IgD-negative memory B cell (primary cell): ENCODE measurements around the gene PIGT. TPM values are rescaled to one million over a fixed set of nuclear protein-coding genes. Genes with fewer than 3 reads are reported as not detected.
"Not testable (repeated sequence)": the region's sequence is repeated elsewhere in the genome, so short reads cannot be mapped to it uniquely, and the experiment has no call there.

ENCODE experiments used
- H3K27ac Mint-ChIP-seq, 3 donors: one replicate each; pipeline ENCODE4 v1.8.0; 2020 to 2022; ENCODE audit warnings: mild to moderate bottlenecking in 3 of 3, mixed read lengths in 3 of 3, moderate library complexity in 1 of 3
- H3K27me3 Mint-ChIP-seq: one replicate; pipeline ENCODE4 v1.8.0; 2021; ENCODE audit warnings: mixed read lengths
- H3K36me3 Mint-ChIP-seq: one replicate; pipeline ENCODE4 v1.8.0; 2020; ENCODE audit warnings: mild to moderate bottlenecking, mixed read lengths
- H3K4me1 Mint-ChIP-seq, 3 donors: one replicate each; pipeline ENCODE4 v1.8.0; 2020 to 2022; ENCODE audit warnings: mixed read lengths in 3 of 3, mild to moderate bottlenecking in 1 of 3
- H3K4me3 Mint-ChIP-seq, 4 donors: one replicate each; pipeline ENCODE4 v1.8.0; 2020 to 2022; ENCODE audit warnings: mild to moderate bottlenecking in 4 of 4, mixed read lengths in 4 of 4, moderate library complexity in 3 of 4
- H3K9me3 Mint-ChIP-seq, 3 donors: one replicate each; pipeline ENCODE4 v1.8.0; 2020 to 2021; ENCODE audit warnings: mixed read lengths in 3 of 3, mild to moderate bottlenecking in 1 of 3
- polyA plus RNA-seq: library from polyadenylated mRNA; unstranded; fragments of 300-500 nt; fragmentation: Illumina TruSeq; gene quantifications from one replicate; pipeline ENCODE4 v1.2.3, GENCODE V29; 2021

The PIGT gene
- polyA plus RNA-seq, 1 donor from 2014 or later, result 69.3 TPM

GRCh38 chr20:45470937-45471336, 55.0 kb downstream of the PIGT start:
- H3K36me3 Mint-ChIP-seq, result peaks cover 3% of the 10 kb centered on the region
- peaks cover 4 to 6% (median 5%) of the 10 kb centered on the region in 3 donors for H3K4me1 Mint-ChIP-seq
- peaks cover 42% of the 10 kb centered on the region for H3K27me3 Mint-ChIP-seq
- H3K9me3 Mint-ChIP-seq, result peaks cover 0 to 2% (median 0%) of the 10 kb centered on the region in 3 donors
- H3K4me3 Mint-ChIP-seq, result peak overlapping the region; percentile 49 to 78 (median 57)
- H3K27ac Mint-ChIP-seq, result no peak overlapping the region

DNA sequence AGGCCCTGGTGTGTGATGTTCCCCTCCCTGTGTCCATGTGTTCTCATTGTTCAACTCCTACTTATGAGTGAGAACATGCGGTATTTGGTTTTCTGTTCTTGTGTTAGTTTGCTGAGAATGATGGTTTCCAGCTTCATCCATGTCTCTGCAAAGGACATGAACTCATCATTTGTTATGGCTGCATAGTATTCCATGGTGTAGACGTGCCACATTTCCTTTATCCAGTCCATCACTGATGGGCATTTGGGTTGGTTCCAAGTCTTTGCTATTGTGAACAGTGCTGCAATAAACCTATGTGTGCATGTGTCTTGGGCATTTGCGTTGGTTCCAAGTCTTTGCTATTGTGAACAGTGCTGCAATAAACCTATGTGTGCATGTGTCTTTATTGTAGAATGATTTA, 56.3 kb downstream of the PIGT start:
- not testable (repeated sequence) for H3K4me1 Mint-ChIP-seq, H3K9me3 Mint-ChIP-seq, H3K4me3 Mint-ChIP-seq, H3K36me3 Mint-ChIP-seq, H3K27ac Mint-ChIP-seq
- peaks cover 37% of the 10 kb centered on the region for H3K27me3 Mint-ChIP-seq

Other genes with a start within 250 kb of the PIGT start
- 0.65 TPM for gene PI3, start 241.2 kb upstream of the PIGT start, polyA plus RNA-seq
- not detected for gene SEMG1, start 209.1 kb upstream of the PIGT start, polyA plus RNA-seq
- gene SEMG2, start 194.8 kb upstream of the PIGT start, polyA plus RNA-seq, result not detected
- gene SLPI, start 161.6 kb upstream of the PIGT start, polyA plus RNA-seq, result not detected
- not detected for gene RBPJL, start 109.3 kb upstream of the PIGT start, polyA plus RNA-seq
- not detected for gene MATN4, start 107.8 kb upstream of the PIGT start, polyA plus RNA-seq
- not detected for gene SDC4, start 67.7 kb upstream of the PIGT start, polyA plus RNA-seq
- 24.4 TPM for gene SYS1, start 53.0 kb upstream of the PIGT start, polyA plus RNA-seq
- not detected for gene TP53TG5, start 37.8 kb upstream of the PIGT start, polyA plus RNA-seq
- not detected for gene DBNDD2, start 7.9 kb upstream of the PIGT start, polyA plus RNA-seq
- gene WFDC2, start 53.6 kb downstream of the PIGT start, polyA plus RNA-seq, result 2.2 TPM
- gene SPINT3, start 99.5 kb downstream of the PIGT start, polyA plus RNA-seq, result not detected
- not detected for gene WFDC6, start 123.3 kb downstream of the PIGT start, polyA plus RNA-seq
- not detected for gene EPPIN, start 131.3 kb downstream of the PIGT start, polyA plus RNA-seq
- gene WFDC8, start 163.1 kb downstream of the PIGT start, polyA plus RNA-seq, result not detected
- gene WFDC10A, start 213.6 kb downstream of the PIGT start, polyA plus RNA-seq, result not detected
- not detected for gene WFDC9, start 215.1 kb downstream of the PIGT start, polyA plus RNA-seq